NCI-H2029 (cell line): Measurements from ENCODE around the gene ST7L.
"Not testable (repeated sequence)": the region's sequence is repeated elsewhere in the genome, so short reads cannot be mapped to it uniquely, and the experiment has no call there.

Experiments used
- DNase-seq: peaks from one replicate; lab custom pipeline; 2025; lab: John Stamatoyannopoulos, UW

Gene ST7L

GRCh38 chr1:112487686-112488085 is 131.3 kb downstream of the ST7L start:
- not testable (repeated sequence) for DNase-seq

- DNase-seq = not testable (repeated sequence)
Observed at GRCh38 chr1:112486063-112486462, 132.9 kb downstream of the ST7L start.

GRCh38 chr1:112478314-112478713 is 140.6 kb downstream of the ST7L start:
- DNase-seq = no peak

DNA sequence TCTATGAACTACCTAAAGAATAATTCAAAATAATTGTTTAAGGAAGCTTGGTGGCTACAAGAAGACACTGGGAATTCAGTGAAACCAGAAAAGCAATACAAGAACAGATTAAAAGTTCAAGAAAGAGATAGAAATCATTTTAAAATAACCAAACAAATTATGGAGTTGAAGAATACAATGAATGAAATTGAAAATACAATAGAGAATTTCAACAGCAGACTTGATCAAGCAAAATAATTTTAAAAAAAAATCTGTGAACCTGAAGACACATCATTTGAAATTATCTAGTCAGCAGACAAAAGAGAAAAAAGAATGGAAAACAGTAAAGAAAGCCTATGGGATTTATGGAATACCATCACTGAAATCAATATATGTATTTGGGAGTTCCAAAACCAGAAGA is 141.4 kb downstream of the ST7L start:
- no peak for DNase-seq
